PC-3 (cell line): ENCODE measurements around the gene STYXL2. TPM values are rescaled to one million over a fixed set of nuclear protein-coding genes. Genes with fewer than 3 reads are reported as not detected.

Experiments used
- ATAC-seq: fragments of 200-7000 bp; cut with Tn5 transposase; 2 replicates; pipeline ENCODE4 v1.9.1; 2020; ENCODE audit warnings: mild to moderate bottlenecking, moderate library complexity
- BruUV-seq: library from RNA; stranded (reverse); fragments of 400-500 nt; replicated peaks from 2 replicates; lab custom pipeline; 2021; lab: Mats Ljungman, UMichigan
- CTCF ChIA-PET: fragments of 300-600 bp; sonication (Branson Sonifier 250); formaldehyde crosslinking; loops from one replicate; lab custom pipeline; 2022; ENCODE audit warnings: antibody characterized with exemption; lab: Charles Lee
- POLR2A ChIA-PET: fragments of 300-600 bp; sonication (Branson Sonifier 250); formaldehyde crosslinking; loops from one replicate; lab custom pipeline; 2022; ENCODE audit warnings: antibody characterized with exemption; ENCODE audit not compliant: unreplicated experiment; lab: Charles Lee
- DNase-seq: peaks from one replicate; pipeline ENCODE4 v3.0.0-alpha.2; 2015
- H2AFZ ChIP-seq: fragments of 300-600 bp; sonication (generic); 2 replicates; pipeline ENCODE4 v1.6.0; 2016; ENCODE audit warnings: antibody characterized with exemption, low read length
- H3F3A ChIP-seq: fragments of 300-600 bp; sonication (generic); one replicate; pipeline ENCODE4 v1.6.0; 2017; ENCODE audit warnings: antibody characterized with exemption, low read length, control low read depth, mild to moderate bottlenecking; ENCODE audit not compliant: unreplicated experiment
- H3K27ac ChIP-seq: fragments of 300-600 bp; sonication (generic); 2 replicates; pipeline ENCODE4 v1.5.1; 2016; ENCODE audit warnings: mild to moderate bottlenecking, low read length
- H3K27me3 ChIP-seq: fragments of 300-600 bp; sonication (generic); 2 replicates; pipeline ENCODE4 v1.6.1; 2016; ENCODE audit warnings: low read length, mixed read lengths
- H3K36me3 ChIP-seq: fragments of 300-600 bp; sonication (generic); 2 replicates; pipeline ENCODE4 v1.6.1; 2016; ENCODE audit warnings: low read depth, mixed run types, low read length, mixed read lengths
- H3K4me1 ChIP-seq: fragments of 300-600 bp; sonication (generic); 2 replicates; pipeline ENCODE4 v1.5.1; 2016; ENCODE audit warnings: low read length; ENCODE audit not compliant: insufficient read depth
- H3K4me2 ChIP-seq: fragments of 300-600 bp; sonication (generic); 2 replicates; pipeline ENCODE4 v1.6.0; 2016; ENCODE audit warnings: low read length
- H3K4me3 ChIP-seq: fragments of 300-600 bp; sonication (generic); 2 replicates; pipeline ENCODE4 v1.5.1; 2016; ENCODE audit warnings: mild to moderate bottlenecking, low read length, mixed read lengths
- H3K79me2 ChIP-seq: fragments of 300-600 bp; sonication (generic); 2 replicates; pipeline ENCODE4 v1.6.1; 2017; ENCODE audit warnings: low read length, mixed read lengths
- H3K9ac ChIP-seq: fragments of 300-600 bp; sonication (generic); 2 replicates; pipeline ENCODE4 v1.6.0; 2016; ENCODE audit warnings: mild to moderate bottlenecking, low read length
- H3K9me2 ChIP-seq: fragments of 300-600 bp; sonication (generic); replicated peaks from 2 replicates; pipeline ENCODE4 v1.6.1; 2016; ENCODE audit warnings: mixed run types, low read length, mixed read lengths
- H3K9me3 ChIP-seq: fragments of 300-600 bp; sonication (generic); 2 replicates; pipeline ENCODE4 v1.6.1; 2016; ENCODE audit warnings: low read length, mixed read lengths
- H4K20me1 ChIP-seq: fragments of 300-600 bp; sonication (generic); 2 replicates; pipeline ENCODE4 v1.6.1; 2016; ENCODE audit warnings: low read length, mixed read lengths
- CTCF ChIP-seq: fragments of 300-600 bp; sonication (generic); conservative IDR thresholded peaks from 2 replicates; pipeline ENCODE4 v1.5.1; 2017; ENCODE audit warnings: antibody characterized with exemption, low read depth, mild to moderate bottlenecking, low read length
- EZH2 ChIP-seq: fragments of 300-600 bp; sonication (generic); IDR thresholded peaks from one replicate; pipeline ENCODE4 v1.6.1; 2017; ENCODE audit warnings: antibody characterized with exemption, mild to moderate bottlenecking, low read length; ENCODE audit not compliant: unreplicated experiment
- EZH2phosphoT487 ChIP-seq: fragments of 300-600 bp; sonication (generic); IDR thresholded peaks from 2 replicates; pipeline ENCODE4 v1.6.1; 2018; ENCODE audit warnings: mild to moderate bottlenecking, antibody characterized with exemption, low read length, borderline replicate concordance
- intact Hi-C: fragments of 100-400 bp; cut with micrococcal nuclease; formaldehyde crosslinking; loops from 2 replicates; pipeline ENCODE4 v1.9.0; 2023
- total RNA-seq: library from RNA; depleted of rRNA; stranded (reverse); fragments of >200 nt; gene quantifications from 2 replicates; pipeline ENCODE4 v1.2.3, GENCODE V29; 2014

STYXL2 gene
- total RNA-seq, 1 experiment from 2014 or later: not detected

- ChIA-PET CTCF (no interaction called here), POLR2A (no interaction called here)
- Histone ChIP-seq H3K4me3 (no peak overlapping the region), H3F3A (no peaks in the 10 kb centered on the region), H3K9me2 (no peaks in the 10 kb centered on the region), H3K27me3 (no peaks in the 10 kb centered on the region), H3K36me3 (no peaks in the 10 kb centered on the region), H2AFZ (no peak overlapping the region), H3K4me2 (no peak overlapping the region), H3K27ac (no peak overlapping the region), H3K79me2 (no peaks in the 10 kb centered on the region), H3K9ac (no peak overlapping the region), H4K20me1 (no peaks in the 10 kb centered on the region), H3K9me3 (no peaks in the 10 kb centered on the region), H3K4me1 (no peaks in the 10 kb centered on the region)
- DNase-seq (no peak), ATAC-seq (no peak)
- no TSS peak for BruUV-seq
- TF ChIP-seq CTCF: no peak
- no peak for TF ChIP-seq EZH2phosphoT487
- no peak for TF ChIP-seq EZH2
- intact Hi-C loops: no loop called here
Measured at GRCh38 chr1:167088746-167089417, 5.0 kb upstream of the STYXL2 start.

- H3K9me3 ChIP-seq: no peaks in the 10 kb centered on the region
- ChIA-PET POLR2A (no interaction called here), CTCF (no interaction called here)
- TF ChIP-seq CTCF (no peak), EZH2 (no peak)
- no peak overlapping the region for H3K4me3 ChIP-seq
- H3K9ac ChIP-seq: no peak overlapping the region
- BruUV-seq: no TSS peak
- no peak overlapping the region for H3K4me2 ChIP-seq
- no peaks in the 10 kb centered on the region for H4K20me1 ChIP-seq
- H3F3A ChIP-seq: no peaks in the 10 kb centered on the region
- intact Hi-C loops: no loop called here
- H3K36me3 ChIP-seq: no peaks in the 10 kb centered on the region
- no peaks in the 10 kb centered on the region for H3K9me2 ChIP-seq
- ATAC-seq (no peak), DNase-seq (no peak)
- no peaks in the 10 kb centered on the region for H3K79me2 ChIP-seq
- H3K4me1 ChIP-seq: peaks cover 7% of the 10 kb centered on the region
- H3K27ac ChIP-seq: no peak overlapping the region
- no peak overlapping the region for H2AFZ ChIP-seq
- no peaks in the 10 kb centered on the region for H3K27me3 ChIP-seq
Measured at GRCh38 chr1:167089939-167090313, 3.9 kb upstream of the STYXL2 start.

DNA sequence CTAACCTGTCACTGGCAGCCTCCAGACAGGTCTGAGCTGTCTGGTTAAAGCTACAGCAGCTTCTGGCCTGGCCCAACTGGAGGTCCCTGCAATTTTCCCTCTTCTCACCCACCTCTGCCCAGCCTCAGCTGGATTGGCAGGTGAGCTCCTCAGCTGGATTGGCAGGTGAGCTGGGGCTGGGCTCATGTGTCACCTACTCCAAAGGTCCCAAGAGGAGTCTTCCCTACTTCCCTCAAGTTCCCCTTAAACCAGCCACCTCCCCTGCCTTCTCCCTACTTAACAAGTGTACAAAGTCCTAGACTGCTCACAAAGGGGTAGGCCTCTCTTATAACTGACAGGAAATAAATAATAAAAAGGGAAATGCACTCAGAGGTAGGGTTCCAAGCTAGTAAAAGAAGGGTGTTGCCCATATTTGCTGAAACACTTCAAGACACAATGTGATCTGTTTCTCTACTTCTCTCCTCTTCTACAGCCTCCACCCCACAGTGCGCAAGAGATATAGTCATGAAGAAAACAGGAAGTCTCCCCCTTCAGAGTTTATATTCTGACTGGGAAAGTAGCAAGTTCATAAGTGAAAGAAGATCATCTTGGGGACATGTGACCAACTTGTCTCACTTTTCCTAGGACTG, 3.4 kb upstream of the STYXL2 start, which contains the start of gene GPA33:
Gene GPA33, minus strand, starts transcription at position 64 of the 629 bp plus-strand sequence. CDS start 90 bp downstream, outside the sequence.
- no peak for DNase-seq
- intact Hi-C loops: no loop called here
- no peak for ATAC-seq

More for the DNA sequence above, 3.4 kb upstream of the STYXL2 start, which contains the start of gene GPA33:
- Histone ChIP-seq H4K20me1 (no peaks in the 10 kb centered on the region), H3K79me2 (no peaks in the 10 kb centered on the region), H3K4me3 (no peak within 1 kb of the TSS), H3K4me2 (no peak within 1 kb of the TSS), H3K9me3 (no peaks in the 10 kb centered on the region), H2AFZ (no peak within 1 kb of the TSS), H3F3A (no peaks in the 10 kb centered on the region), H3K36me3 (no peaks in the 10 kb centered on the region), H3K27ac (no peak within 1 kb of the TSS), H3K27me3 (no peaks in the 10 kb centered on the region), H3K9ac (no peak within 1 kb of the TSS), H3K4me1 (peaks cover 12% of the 10 kb centered on the region), H3K9me2 (no peaks in the 10 kb centered on the region)
- TF ChIP-seq EZH2 (no peak), CTCF (no peak), EZH2phosphoT487 (no peak)
- BruUV-seq: no TSS peak
- CTCF ChIA-PET: no interaction called here
- POLR2A ChIA-PET: interaction anchor here (0.6 kb wide), 1 partner anchor 11 kb away, joined by 6 read pairs; no protein-coding TSS in a partner anchor
